PFSK-1 (cell line): ENCODE data around the gene ERN1.

Experiments used
- FOXP2 ChIP-seq: optimal IDR thresholded peaks from 2 replicates; pipeline ENCODE3; 2011; ENCODE audit warnings: borderline replicate concordance, control low read depth, inconsistent platforms; ENCODE audit not compliant: insufficient read depth; ENCODE audit errors: extremely low read length, extremely low read depth
- POLR2AphosphoS5 ChIP-seq: IDR thresholded peaks from 2 replicates; pipeline ENCODE4 v1.6.1; 2012; ENCODE audit warnings: low read depth, mild to moderate bottlenecking, control low read depth, low read length, moderate library complexity
- SIN3A ChIP-seq: IDR thresholded peaks from 2 replicates; pipeline ENCODE4 v1.6.1; 2012; ENCODE audit warnings: mild to moderate bottlenecking, low read length, moderate library complexity, borderline replicate concordance; ENCODE audit not compliant: insufficient read depth
- TAF1 ChIP-seq: IDR thresholded peaks from 2 replicates; pipeline ENCODE4 v1.6.1; 2012; ENCODE audit warnings: low read length, control low read depth, borderline replicate concordance; ENCODE audit not compliant: insufficient read depth
- TF ChIP-seq, protein P1 (sequence below), 2 experiments: IDR thresholded peaks; 2 replicates each; pipeline versions ENCODE4 v1.6.1 to v1.8.0; 2011 to 2012; ENCODE audit warnings: low read depth in 2 of 2, low read length in 2 of 2, control low read depth in 1 of 2, inconsistent platforms in 1 of 2, mild to moderate bottlenecking in 1 of 2, moderate library complexity in 1 of 2; ENCODE audit not compliant: insufficient read depth in 1 of 2

The ERN1 gene

DNA sequence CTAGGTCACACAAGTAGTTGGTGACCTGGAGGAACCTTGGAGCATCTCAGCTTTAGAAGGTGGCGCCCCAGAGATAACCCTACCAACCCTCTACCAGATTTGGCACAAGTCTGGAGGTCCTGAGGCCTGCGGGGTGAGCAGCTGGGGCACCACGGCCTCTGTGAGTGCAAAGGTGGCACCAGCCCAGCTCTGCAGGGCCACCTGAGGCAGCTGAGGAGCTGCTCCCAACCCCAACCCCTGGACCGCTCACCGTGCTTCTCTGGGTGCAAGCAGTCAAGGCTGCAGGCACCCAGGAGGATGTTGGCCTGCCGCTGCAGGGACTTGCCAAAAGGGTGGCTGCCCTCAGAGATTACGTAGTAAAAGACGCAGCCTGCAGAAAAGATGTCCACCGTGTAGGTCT is 81.1 kb downstream of the ERN1 start:
- TF ChIP-seq TAF1, result no peak
- TF ChIP-seq, protein P1, sequence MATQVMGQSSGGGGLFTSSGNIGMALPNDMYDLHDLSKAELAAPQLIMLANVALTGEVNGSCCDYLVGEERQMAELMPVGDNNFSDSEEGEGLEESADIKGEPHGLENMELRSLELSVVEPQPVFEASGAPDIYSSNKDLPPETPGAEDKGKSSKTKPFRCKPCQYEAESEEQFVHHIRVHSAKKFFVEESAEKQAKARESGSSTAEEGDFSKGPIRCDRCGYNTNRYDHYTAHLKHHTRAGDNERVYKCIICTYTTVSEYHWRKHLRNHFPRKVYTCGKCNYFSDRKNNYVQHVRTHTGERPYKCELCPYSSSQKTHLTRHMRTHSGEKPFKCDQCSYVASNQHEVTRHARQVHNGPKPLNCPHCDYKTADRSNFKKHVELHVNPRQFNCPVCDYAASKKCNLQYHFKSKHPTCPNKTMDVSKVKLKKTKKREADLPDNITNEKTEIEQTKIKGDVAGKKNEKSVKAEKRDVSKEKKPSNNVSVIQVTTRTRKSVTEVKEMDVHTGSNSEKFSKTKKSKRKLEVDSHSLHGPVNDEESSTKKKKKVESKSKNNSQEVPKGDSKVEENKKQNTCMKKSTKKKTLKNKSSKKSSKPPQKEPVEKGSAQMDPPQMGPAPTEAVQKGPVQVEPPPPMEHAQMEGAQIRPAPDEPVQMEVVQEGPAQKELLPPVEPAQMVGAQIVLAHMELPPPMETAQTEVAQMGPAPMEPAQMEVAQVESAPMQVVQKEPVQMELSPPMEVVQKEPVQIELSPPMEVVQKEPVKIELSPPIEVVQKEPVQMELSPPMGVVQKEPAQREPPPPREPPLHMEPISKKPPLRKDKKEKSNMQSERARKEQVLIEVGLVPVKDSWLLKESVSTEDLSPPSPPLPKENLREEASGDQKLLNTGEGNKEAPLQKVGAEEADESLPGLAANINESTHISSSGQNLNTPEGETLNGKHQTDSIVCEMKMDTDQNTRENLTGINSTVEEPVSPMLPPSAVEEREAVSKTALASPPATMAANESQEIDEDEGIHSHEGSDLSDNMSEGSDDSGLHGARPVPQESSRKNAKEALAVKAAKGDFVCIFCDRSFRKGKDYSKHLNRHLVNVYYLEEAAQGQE (IDR thresholded peaks at IDR 0.05; ENCODE audit: insufficient read depth in 1 of 2, low read depth in 2 of 2, low read length in 2 of 2), result no peak
- TF ChIP-seq SIN3A, result no peak
- no peak for TF ChIP-seq POLR2AphosphoS5
- TF ChIP-seq FOXP2, result no peak

DNA sequence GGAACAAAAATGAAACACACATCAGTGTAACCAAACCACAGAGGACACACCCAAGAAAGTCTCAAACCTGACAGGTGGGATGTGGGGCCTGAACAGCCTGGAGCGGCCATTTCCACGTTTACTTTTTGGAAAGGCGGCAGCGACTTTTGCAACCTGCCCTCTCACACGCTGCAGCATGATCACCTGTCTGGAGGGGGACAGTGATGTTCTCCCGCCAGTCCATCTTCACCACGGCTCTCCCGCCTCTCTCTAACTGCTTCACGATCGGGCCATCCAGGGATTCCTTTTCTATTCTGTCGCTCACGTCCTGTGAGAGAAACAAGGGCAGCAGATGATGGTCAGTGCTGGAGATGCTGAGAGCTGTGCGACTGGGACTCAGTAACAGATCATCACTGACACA is 84.8 kb downstream of the ERN1 start:
- TF ChIP-seq FOXP2 (no peak), SIN3A (no peak), TAF1 (no peak), POLR2AphosphoS5 (no peak)
- TF ChIP-seq, protein P1 (IDR thresholded peaks at IDR 0.05; ENCODE audit: insufficient read depth in 1 of 2, low read depth in 2 of 2, low read length in 2 of 2), result no peak

DNA sequence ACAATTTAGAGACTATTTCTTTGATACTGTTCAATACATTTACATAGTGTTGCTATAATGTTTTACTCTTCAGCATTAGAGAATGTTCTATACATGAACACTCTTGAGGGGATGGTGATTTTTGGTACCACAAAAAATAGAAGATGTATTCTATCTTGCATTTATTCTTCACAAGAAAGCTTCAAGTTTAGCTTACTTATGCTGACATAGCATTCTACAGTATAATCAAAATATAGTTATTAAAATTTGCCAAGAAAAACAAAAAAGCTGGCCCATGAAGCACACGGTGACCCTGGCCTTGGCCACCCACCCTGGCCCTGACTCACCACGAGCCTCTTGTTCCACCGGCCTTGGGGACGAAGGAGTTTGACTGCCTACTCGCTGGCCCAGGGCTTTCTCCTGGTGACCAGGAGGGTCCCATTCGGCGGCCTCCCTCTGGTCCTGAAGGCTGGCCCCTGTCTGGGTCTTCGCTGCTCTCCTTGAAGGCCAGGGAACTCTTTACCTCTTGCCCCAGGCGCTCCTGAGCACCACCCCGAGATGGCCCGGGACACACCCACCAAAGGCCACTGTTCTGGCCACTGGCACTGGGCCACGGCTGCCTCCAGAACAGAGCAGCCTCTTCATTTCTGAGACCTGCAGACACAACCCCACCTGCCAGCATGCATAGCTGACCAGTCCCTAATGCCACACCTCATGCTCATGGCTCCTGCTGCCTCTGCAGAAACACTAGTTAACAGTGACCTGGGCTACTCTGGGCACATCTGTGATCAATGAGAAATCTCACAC is 87.1 kb downstream of the ERN1 start:
- TF ChIP-seq FOXP2, result no peak
- no peak for TF ChIP-seq TAF1
- no peak for TF ChIP-seq POLR2AphosphoS5
- no peak for TF ChIP-seq SIN3A

DNA sequence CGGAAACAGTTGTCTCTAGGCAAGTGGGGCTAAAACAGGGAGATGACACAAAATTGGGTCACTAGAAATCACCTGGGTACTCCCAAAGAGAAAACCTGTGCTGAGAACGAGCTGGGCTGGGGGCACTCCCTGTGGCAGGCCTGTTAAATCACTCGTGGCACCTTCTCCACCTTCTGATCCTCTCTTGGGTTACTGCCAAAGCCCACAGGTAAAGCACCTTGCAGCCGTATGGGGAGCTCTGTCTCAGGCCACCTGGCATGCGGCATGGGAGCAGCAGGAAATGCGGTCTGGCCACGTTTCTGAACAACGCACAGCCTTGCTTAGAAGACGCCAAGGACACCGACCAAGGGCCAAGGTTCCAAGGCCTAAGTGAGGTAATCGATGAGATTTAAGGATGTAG is 88.0 kb downstream of the ERN1 start:
- TF ChIP-seq, protein P1 (IDR thresholded peaks at IDR 0.05; ENCODE audit: insufficient read depth in 1 of 2, low read depth in 2 of 2, low read length in 2 of 2), result no peak
- TF ChIP-seq SIN3A (no peak), TAF1 (no peak), POLR2AphosphoS5 (no peak), FOXP2 (no peak)

DNA sequence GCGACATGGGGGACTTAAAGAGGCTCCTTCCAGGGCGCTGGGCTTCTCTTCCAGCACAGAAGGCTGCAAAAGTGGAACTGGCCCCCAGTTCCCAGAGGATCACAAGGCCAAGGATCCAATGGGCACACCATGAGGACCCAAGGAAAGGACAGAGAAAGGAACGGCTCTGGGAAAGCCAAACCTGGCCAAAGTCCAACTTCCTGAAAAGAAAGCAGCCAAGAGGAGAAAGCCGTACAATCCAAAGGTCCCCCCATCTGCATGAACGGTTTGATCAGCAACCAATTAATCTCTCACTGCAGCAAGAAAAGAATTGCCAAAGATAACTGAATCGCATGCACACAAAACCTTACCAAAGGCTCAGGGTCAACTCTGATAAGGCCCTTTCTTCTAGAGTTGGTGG is 89.7 kb downstream of the ERN1 start:
- TF ChIP-seq, protein P1 (IDR thresholded peaks at IDR 0.05; ENCODE audit: insufficient read depth in 1 of 2, low read depth in 2 of 2, low read length in 2 of 2), result no peak
- TF ChIP-seq TAF1 (no peak), POLR2AphosphoS5 (no peak), FOXP2 (no peak), SIN3A (no peak)
